Smooth muscle cell (in vitro differentiated cells): ENCODE results near the gene KRT78. TPM values are rescaled to one million over a fixed set of nuclear protein-coding genes. Genes with fewer than 3 reads are reported as not detected.
"Not testable (repeated sequence)": the region's sequence is repeated elsewhere in the genome, so short reads cannot be mapped to it uniquely, and the experiment has no call there.

Experiments used
- DNase-seq: peaks from one replicate; lab custom pipeline; 2025; ENCODE audit not compliant: unreplicated experiment; lab: John Stamatoyannopoulos, UW
- H2AFZ ChIP-seq: fragments of 200-600 bp; sonication (generic); 2 replicates; pipeline ENCODE4 v1.6.0; 2016; ENCODE audit warnings: antibody characterized with exemption, low read depth, mild to moderate bottlenecking
- H3F3A ChIP-seq: fragments of 200-600 bp; sonication (generic); 2 replicates; pipeline ENCODE4 v1.6.0; 2017; ENCODE audit warnings: antibody characterized with exemption, low read depth
- H3K27ac ChIP-seq: fragments of 200-600 bp; sonication (generic); 2 replicates; pipeline ENCODE4 v1.5.1; 2016; ENCODE audit warnings: low read depth, mild to moderate bottlenecking
- H3K27me3 ChIP-seq: fragments of 200-600 bp; sonication (generic); 2 replicates; pipeline ENCODE4 v1.6.1; 2016; ENCODE audit warnings: low read depth, mild to moderate bottlenecking
- H3K36me3 ChIP-seq: fragments of 200-600 bp; sonication (generic); 2 replicates; pipeline ENCODE4 v1.5.1; 2016; ENCODE audit warnings: low read depth
- H3K4me1 ChIP-seq: fragments of 200-600 bp; sonication (generic); 2 replicates; pipeline ENCODE4 v1.5.1; 2016; ENCODE audit warnings: low read depth
- H3K4me2 ChIP-seq: fragments of 200-600 bp; sonication (generic); 2 replicates; pipeline ENCODE4 v1.6.0; 2016; ENCODE audit warnings: mild to moderate bottlenecking
- H3K4me3 ChIP-seq: fragments of 200-600 bp; sonication (generic); 2 replicates; pipeline ENCODE4 v1.5.1; 2016; ENCODE audit warnings: mild to moderate bottlenecking
- H3K79me2 ChIP-seq: fragments of 200-600 bp; sonication (generic); 2 replicates; pipeline ENCODE4 v1.6.0; 2016; ENCODE audit warnings: low read depth, mild to moderate bottlenecking
- H3K9ac ChIP-seq: fragments of 200-600 bp; sonication (generic); 2 replicates; pipeline ENCODE4 v1.6.0; 2016; ENCODE audit warnings: low read depth
- H3K9me3 ChIP-seq: fragments of 200-600 bp; sonication (generic); replicated peaks from 2 replicates; pipeline ENCODE4 v1.5.1; 2016; ENCODE audit warnings: low read depth
- H4K20me1 ChIP-seq: fragments of 200-600 bp; sonication (generic); 2 replicates; pipeline ENCODE4 v1.6.0; 2016; ENCODE audit warnings: low read depth
- CTCF ChIP-seq: fragments of 200-600 bp; sonication (generic); IDR thresholded peaks from 2 replicates; pipeline ENCODE4 v1.5.1; 2017; ENCODE audit warnings: borderline replicate concordance, mild to moderate bottlenecking, antibody characterized with exemption; ENCODE audit not compliant: insufficient read depth, poor library complexity, severe bottlenecking
- WGBS: methylation state at CpG from one replicate; pipeline ENCODE4 v1.1.7; 2016; ENCODE audit warnings: low lambda C conversion rate; 5-methylcytosine and 5-hydroxymethylcytosine counted together
- polyA plus RNA-seq: library from polyadenylated mRNA; unstranded; fragments of >200 nt; fragmentation: Nextera tagmentation; extraction: Ambion mirVana; gene quantifications from 2 replicates; pipeline ENCODE4 v1.2.1, GENCODE V29; 2016
- total RNA-seq: library from RNA; depleted of rRNA; stranded (reverse); fragments of >200 nt; gene quantifications from 2 replicates; pipeline ENCODE4 v1.2.3, GENCODE V29; 2014

KRT78 gene
- total and polyA plus RNA-seq, 2 experiments from 2014 or later: 1.6 to 2.7 TPM

GRCh38 chr12:52884526-52885293, 35.9 kb upstream of the KRT78 start:
- DNase-seq: peak; percentile 62
- Histone ChIP-seq H3K36me3 (no peaks in the 10 kb centered on the region), H2AFZ (no peak overlapping the region), H3K79me2 (no peaks in the 10 kb centered on the region), H3F3A (no peaks in the 10 kb centered on the region), H3K9ac (no peak overlapping the region), H4K20me1 (no peaks in the 10 kb centered on the region), H3K4me3 (no peak overlapping the region), H3K9me3 (no peaks in the 10 kb centered on the region), H3K27ac (no peak overlapping the region), H3K4me2 (no peak overlapping the region), H3K4me1 (no peaks in the 10 kb centered on the region), H3K27me3 (no peaks in the 10 kb centered on the region)
- 29% methylated on average over 13 of the region's 13 CpGs for WGBS
- peak; percentile 95 for TF ChIP-seq CTCF

- H3K27me3 ChIP-seq, H2AFZ ChIP-seq: not testable (repeated sequence)
Measured at GRCh38 chr12:52880499-52880898, 31.7 kb upstream of the KRT78 start.

DNA sequence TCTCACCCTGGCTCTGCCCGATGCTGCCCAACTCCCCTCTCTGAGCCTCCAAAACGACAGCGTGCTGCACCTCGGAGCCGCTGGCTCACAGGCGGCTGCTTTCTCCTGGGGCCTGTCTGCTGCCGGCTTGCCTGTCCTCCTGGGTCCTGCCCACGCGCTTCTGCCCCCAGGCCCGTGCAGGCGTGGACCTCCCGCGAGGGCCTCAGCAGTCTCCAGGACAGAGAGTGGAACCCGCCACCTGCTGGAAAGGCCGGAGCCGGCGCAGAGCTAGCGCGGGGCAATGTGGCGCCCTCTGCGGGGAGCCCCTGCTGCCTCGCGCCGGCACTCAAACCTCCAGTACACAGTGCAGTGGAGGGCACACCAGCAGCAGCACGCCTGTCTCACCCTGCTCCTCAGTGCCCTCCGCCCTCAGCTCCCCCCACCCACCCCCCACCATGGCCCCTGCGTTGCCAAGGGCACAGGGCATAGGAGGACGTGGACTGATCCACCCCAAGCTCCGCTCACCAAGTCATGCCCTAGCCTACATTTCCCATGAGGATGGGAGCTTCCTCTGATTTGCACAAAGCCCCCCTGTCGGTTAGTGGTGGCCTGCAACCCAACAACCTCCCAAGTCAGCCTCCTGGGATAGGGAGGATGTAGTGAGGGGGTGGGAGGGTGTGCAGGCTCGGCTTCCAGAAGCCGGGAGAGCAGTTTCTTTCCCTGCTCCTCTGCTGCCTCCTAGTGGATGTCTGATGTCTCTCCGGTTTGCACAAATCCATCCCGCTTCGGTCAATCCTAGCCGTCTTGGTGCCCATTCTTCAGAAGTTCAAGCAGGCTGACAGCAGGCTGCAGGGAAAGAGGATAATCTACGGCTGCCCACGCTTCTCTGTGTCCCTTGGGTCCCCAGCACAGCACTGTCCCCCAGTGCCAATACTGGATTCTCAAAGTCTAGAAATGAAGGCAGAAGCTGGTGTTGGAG, 30.9 kb upstream of the KRT78 start:
- Histone ChIP-seq H3K27me3 (no peaks in the 10 kb centered on the region), H4K20me1 (no peaks in the 10 kb centered on the region), H3F3A (peaks cover 9% of the 10 kb centered on the region), H3K36me3 (no peaks in the 10 kb centered on the region), H3K9ac (no peak overlapping the region), H3K4me2 (peak overlapping the region; percentile 84), H3K9me3 (no peaks in the 10 kb centered on the region), H3K4me1 (peaks cover 6% of the 10 kb centered on the region), H3K27ac (no peak overlapping the region), H2AFZ (peak overlapping the region; percentile 60), H3K4me3 (peak overlapping the region; percentile 38), H3K79me2 (no peaks in the 10 kb centered on the region)
- peak; percentile 66 for DNase-seq
- WGBS: 6% methylated on average over 26 of the region's 38 CpGs
- TF ChIP-seq CTCF: peak; percentile 67

More at GRCh38 chr12:52880499-52880898, 31.7 kb upstream of the KRT78 start:
- not testable (repeated sequence) for DNase-seq, H3K4me1 ChIP-seq, H3K4me2 ChIP-seq, H3K27ac ChIP-seq, H3K9me3 ChIP-seq, H3K79me2 ChIP-seq, H3K36me3 ChIP-seq, H3F3A ChIP-seq, H3K4me3 ChIP-seq, H3K9ac ChIP-seq, H4K20me1 ChIP-seq
- 82% methylated on average over 8 of the region's 8 CpGs for WGBS
